SK-MEL-5 (cell line): ENCODE measurements around the gene CELSR1. TPM values are rescaled to one million over a fixed set of nuclear protein-coding genes. Genes with fewer than 3 reads are reported as not detected.

Experiments used
- DNase-seq: peaks from one replicate; pipeline ENCODE4 v3.0.0-alpha.2; 2016; ENCODE audit warnings: low read depth, low spot score
- in situ Hi-C: cut with HindIII; loops from 2 replicates; pipeline ENCODE4 v1.10.0; 2016; ENCODE audit warnings: low sequenced_read_pairs, high pct_unique_total_duplicates, low pct_unique_long_range_greater_than_20kb
- total RNA-seq: library from RNA; depleted of rRNA; stranded (reverse); fragments of >200 nt; shearing (Covaris generic); gene quantifications from 2 replicates; pipeline ENCODE4 v1.2.3, GENCODE V29; 2014

Gene CELSR1
- total RNA-seq, 1 experiment from 2014 or later = 12.5 TPM

DNA sequence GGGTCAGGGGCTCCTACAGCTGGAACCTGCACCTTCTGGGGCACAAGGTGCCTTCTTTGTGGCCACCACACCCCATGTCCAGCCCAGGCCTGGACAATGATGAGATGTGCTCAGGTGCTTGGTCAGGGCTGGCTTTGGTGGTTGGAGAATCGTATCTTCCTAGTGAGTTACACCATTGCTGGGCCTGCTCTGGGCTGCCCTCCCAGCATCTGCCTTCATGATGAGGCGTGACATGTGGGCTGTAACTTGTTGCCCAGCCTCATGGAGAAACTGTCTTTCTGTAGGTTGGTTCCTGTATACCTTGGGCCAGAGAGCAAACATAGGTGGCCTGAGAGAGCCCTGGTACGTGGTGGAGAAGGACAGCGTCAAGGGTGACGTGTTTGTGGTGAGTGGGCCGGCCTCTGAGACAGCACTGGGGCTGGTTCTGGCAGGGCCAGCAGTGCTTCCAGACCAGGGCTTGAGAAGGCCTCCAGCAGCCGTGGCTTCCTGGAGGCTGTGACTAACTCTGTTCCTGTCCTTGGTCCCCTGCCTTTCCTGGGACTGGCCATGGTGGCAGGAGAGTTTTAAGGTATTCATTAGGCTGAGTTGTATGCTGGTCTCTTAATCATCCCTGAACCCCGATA is 183.8 kb downstream of the CELSR1 start:
- in situ Hi-C loops = no loop called here
- DNase-seq = no peak

DNA sequence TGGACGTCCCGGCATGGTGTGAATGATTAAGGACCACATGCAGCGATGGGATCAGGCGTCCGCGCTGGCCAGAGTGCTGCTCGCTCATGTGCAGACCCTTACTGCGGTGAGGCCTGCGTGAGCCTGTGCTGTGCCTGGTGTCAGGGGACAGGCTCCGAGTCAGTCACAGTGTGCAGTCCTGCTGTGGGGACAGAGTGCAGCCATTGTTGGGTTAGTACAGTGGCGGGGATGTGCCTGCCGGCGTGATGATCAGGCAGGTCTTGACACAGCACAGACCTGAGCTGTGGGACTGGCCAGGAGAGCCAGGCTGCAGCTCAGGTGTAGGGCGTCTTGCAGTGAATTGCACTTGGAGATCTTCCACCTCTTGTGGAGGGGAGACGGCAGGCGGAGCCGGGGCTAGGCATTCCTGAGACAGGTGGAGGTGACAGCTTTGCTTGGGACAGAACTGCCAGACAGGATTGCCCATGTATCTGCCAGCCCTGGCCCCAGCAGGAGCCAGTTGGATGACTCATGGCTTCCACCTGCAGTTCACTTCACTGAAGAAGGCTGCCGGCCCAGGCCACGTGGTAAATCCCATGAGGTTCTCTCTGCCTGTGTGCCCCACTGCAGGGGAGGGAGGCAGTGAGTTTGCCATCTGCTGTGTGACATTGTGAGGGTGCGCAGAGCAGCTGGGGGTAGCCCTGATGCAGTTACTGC is 184.6 kb downstream of the CELSR1 start:
- in situ Hi-C loops = no loop called here
- peak; percentile 30 for DNase-seq

DNA sequence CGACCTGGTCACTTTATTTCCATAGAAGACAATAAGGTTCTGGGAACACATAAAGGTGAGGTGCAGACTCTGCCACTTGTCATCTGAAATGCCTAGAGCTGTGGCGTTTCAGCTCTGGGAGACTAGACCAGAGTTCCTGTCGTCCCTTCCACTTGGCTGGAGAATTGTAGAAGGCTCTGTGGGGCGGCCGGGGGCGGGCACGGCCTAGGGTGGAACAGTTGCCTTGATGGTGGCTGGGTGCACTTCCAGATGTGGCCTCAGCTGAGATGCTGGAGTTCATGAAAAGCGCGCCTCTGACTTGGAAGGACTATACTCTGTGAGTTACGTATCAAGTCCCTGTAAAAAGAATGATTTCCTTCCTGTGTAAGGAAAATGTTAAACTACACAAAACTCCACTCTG is 185.1 kb downstream of the CELSR1 start:
- DNase-seq = no peak
- in situ Hi-C loops = no loop called here

DNA sequence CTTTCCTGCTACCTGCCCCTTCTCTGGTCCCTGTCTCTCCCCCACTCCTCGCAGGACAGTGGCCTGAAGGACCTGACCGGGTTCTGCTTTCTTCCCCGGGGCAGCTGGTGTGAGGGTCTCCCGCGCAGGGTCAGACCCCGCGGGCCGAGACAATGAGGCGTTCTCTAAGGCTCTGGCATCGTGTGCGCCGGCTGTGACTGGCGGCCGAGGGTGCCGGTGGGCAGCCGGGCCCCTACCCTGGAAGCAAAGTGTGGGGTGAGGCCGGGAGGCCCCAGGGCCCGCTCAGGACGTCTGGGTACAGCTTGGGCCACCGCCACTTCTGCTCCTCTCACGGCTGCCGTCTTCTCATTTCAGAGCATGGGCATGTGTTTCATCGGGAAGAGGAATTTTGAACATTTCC is 185.7 kb downstream of the CELSR1 start:
- in situ Hi-C loops = no loop called here
- DNase-seq = no peak

DNA sequence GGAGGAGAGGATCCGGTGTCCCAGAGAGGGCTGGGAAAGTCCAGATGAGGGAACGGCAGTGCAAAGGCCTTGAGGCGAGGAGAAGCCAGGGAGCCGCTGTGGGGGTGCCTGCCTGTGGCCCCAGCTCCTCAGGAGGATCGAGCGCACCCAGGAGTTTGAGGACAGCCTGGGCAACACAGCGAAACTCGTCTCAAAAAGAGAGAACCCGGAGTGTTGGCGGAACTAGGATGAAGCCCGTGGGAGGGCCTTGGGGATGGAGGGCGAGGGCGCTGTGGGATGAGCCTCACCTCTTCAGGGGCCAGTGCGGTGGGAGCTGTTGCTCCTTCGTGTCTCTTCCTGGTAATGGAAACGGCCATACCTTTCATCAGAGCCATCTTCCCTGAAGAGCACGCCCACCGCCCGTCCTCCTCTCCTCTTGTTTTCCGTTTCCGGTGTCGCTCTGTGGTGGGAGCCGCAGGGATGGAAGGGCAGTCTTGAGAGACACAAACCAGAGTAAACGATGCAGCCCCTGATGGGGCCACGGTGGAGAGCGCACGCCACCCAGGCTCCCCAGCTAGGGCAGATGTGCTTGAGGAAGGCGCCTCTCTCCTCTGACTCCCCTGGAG is 186.2 kb downstream of the CELSR1 start:
- DNase-seq = no peak
- in situ Hi-C loops = no loop called here

DNA sequence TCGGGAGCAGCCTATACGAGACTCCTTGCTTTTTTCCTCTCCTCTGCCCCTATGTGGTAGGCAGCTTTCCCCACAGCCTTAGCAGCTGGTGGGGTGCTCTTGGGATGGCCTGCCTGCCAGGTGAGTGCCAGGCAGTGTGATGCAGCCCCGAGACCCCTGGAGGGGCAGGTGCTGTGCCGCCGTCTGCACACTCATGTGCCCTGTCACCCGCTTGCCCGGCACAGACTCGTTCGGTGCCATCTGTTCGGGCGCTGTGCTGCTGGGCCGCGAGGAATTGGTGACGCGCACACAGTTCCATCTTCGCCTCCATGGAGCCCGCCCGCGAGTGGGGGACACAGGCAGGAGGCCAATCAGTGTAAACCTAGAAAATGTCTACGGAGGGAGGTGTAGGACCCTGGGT is 186.8 kb downstream of the CELSR1 start:
- DNase-seq = no peak
- in situ Hi-C loops = no loop called here

DNA sequence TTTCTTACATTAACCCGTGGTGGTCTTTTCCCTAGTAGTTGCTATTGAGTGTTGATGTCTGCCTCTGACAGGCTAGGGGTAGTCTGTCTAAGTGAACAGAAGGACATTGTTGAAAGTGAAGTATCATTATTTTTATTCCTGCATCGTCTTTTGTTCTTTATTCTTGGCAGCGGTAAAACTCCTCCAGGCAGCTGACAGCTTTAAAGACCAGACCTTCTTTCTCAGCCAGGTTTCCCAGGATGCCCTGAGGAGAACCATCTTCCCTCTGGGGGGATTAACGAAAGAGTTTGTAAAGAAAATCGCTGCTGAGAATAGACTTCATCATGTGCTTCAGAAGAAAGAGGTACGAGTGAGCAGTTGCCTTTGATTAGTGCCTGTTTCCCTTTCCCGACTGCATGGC is 187.3 kb downstream of the CELSR1 start:
- peak; percentile 71 for DNase-seq
- in situ Hi-C loops = no loop called here

DNA sequence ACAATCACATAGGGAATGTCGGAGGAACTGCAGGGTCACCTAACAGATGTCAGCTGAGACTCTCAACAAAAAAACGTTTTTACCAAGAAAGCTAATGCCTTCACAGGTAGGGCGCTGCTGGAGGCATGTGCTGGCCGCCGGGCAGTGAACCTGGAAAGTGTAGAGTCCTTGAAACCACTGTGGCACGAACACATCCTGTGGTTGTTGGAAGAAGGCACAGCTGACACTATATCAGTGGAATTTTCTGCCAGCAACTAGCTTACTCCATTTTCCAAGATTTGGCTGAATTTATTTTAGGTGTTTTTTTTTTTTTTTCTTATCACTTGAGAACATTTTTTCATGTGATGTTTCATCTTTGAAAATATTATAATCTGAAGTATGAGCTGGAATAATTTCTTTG is 187.7 kb downstream of the CELSR1 start:
- DNase-seq = no peak
- in situ Hi-C loops = no loop called here

DNA sequence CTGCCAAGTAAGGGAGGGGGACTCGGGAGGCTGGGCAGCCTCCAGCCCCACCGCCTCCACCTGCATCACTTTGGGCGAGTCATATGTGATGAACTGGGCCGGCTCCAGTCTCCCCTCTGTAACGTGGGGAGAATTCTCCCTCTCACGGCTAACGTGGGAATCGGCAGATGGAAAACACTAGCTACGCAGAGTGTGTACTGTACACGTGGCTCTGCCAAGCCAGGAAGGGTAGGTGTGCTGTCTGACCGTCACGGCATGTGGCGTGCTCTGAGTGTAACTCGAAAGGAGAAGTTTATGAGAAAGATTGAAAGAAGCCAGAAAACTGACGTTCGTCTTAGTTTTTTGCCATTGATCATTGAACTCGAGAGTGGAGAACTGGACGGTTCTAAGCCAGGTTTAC is 188.2 kb downstream of the CELSR1 start:
- DNase-seq = no peak
- in situ Hi-C loops = no loop called here

DNA sequence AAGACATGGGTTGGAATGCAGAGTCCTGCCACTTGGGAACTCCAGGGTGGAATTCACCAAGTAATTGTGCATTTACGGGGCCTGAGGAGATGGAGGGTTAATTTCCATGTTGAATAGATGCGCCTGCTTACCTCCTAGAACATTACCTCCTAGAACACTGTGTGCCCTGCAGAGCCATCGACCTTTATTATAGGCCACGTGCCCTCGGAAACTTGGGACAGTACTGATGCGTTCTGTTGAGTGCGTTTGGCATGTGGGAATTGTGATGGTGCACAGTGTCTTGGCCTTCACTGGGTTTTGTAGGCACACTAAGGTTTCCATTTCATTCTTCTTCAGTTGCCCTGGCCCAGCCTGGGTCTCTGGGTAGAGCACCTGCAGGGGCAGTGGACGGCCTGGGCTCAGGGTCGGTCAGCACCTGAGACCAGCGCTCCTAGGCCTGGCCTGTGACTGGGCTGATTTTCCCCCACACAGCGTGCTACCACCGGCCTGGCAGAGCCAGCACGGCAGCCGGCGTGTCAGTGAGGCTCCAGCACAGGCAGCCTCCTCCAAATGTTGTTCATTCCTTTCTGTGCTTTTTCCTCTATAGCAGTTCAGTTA is 189.2 kb downstream of the CELSR1 start:
- in situ Hi-C loops = no loop called here
- DNase-seq = no peak

DNA sequence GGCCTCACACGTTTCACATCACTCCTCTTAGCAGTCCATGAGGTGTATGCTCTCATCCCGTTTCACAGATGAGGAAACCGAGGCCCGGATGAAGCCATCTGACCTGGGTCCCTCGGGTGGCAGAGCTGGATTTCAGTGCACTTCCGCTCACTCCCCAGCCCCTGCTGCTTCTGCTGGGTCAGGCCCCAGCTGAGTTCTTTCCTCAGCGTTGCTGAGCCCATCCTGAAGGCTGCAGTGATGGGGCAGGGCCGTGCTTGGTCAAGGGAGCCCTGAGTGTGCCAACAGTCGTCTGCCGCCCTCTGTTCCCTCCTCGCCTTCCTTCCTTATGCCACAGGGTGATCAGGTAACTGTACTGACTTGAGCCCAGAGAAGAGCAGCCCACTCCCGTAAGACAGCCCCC is 189.8 kb downstream of the CELSR1 start:
- in situ Hi-C loops = no loop called here
- DNase-seq = no peak

DNA sequence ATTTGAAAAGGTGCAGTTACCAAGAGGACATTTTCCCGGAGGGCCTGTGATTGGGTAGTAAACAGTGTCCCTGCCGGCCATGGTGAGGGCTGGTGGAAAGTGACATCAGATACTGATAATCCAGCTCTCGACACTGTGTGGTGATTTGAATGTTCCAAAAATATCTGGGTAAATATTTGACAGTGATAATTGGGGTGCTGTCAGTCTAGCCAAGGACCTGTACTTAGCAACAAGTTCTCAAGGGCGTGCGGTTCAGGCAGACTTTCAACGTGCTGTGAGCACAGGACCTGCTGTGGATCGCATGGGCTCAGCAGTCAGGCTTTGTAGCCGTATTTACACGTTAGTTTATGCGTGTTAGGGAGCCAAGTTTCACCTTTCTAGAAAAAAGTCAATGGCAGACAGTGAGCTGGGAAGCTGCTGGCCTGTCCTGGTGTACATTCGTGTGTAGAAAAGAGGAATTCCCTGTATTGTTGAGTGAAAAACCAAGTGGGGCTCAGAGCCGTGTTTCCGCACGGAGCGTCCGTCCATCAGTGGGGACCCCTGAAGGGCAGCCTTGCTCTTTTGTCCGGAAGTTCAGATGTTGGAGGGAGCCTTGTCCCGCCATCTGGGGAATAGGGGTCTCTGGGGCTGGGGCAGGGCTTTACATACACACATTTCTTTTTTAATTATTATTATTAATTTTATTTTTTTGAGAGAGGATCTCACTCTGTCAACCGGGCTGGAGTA is 190.6 kb downstream of the CELSR1 start:
- in situ Hi-C loops = no loop called here

DNA sequence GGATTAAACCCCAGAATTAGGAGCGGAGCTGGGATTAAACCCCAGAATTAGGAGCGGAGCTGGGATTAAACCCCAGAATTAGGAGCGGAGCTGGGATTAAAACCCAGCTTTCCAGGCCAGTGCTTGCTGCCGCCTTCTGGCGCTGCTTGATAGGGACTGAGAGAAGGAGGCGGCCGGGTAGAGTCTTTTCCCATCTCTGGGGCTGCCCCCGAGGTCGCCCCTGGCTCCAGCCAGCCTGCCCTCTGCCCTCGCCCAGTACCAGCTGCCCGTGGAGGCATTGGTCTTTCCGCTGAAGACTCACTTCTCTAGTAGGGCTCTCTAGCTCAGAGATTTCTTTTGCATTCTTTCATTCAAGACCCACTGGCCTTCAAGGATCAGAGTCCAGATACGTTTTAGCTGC is 196.7 kb downstream of the CELSR1 start:
- in situ Hi-C loops = no loop called here
- no peak for DNase-seq

More for the DNA sequence above, 190.6 kb downstream of the CELSR1 start:
- DNase-seq = no peak

DNA sequence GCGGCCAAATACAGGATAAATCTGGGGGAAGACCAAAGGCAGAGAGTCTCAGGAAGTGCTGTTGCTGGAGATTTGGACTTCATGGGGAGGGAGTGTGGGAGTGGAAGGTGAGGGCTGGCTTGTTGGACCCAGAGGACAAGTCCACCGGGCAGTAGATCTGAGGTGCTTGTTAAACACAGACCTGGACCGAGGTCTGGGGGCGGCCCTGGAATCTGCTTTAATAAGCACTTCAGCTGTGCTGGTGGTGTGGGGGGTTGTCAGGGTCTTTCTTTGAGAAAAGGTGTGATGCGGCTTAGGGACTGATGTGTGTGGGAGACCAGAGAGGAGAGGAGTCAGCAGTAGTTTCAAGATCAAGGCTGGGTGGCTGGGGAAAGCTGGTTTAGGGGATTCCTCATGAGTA is 197.5 kb downstream of the CELSR1 start:
- DNase-seq = no peak

DNA sequence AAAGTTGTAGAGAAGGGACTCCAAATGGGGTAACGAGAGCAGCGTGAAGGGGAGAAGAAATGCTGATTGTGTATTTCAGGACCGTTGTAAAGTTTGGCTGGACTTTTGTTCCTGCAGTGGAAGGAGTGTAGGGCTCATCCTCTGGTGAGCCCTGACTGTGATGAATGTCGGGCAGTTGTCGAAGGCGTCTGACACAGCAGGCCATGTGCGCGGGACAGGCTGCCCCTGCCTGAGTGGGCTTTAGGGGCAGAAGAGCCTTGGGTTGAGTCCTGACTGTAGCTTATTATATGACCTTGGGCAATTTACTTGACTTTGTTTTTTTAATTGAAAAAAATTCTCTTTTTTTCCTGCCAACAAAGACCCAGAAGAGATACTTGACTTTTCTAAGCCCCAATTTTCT is 198.8 kb downstream of the CELSR1 start:
- in situ Hi-C loops = loop anchor here (10.0 kb wide), 1 partner anchor 194 kb away; no protein-coding TSS in a partner anchor
- DNase-seq = no peak

More for the DNA sequence above, 197.5 kb downstream of the CELSR1 start:
- in situ Hi-C loops = loop anchor here (10.0 kb wide), 1 partner anchor 195 kb away; no protein-coding TSS in a partner anchor

DNA sequence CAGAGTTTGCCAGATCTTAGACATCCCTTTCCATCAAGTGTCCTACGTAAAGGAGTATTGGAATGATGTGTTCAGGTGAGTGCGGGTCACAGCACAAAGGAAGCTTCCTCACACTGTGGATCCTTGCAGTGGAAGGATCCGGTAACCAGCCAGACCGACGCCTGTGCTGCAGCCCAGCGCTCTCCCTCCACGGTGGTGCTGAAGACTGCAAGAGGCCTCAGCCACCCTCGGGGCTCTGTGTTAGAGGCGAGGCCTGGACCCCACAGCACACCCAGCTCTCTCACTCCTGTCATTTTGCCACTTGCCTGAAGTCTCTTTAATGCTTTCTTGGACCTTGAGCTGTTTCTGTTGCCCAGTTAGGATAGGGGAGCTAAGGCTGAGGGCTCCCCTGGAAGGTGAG is 199.6 kb downstream of the CELSR1 start:
- DNase-seq = no peak
- in situ Hi-C loops = loop anchor here (10.0 kb wide), 1 partner anchor 193 kb away; no protein-coding TSS in a partner anchor

DNA sequence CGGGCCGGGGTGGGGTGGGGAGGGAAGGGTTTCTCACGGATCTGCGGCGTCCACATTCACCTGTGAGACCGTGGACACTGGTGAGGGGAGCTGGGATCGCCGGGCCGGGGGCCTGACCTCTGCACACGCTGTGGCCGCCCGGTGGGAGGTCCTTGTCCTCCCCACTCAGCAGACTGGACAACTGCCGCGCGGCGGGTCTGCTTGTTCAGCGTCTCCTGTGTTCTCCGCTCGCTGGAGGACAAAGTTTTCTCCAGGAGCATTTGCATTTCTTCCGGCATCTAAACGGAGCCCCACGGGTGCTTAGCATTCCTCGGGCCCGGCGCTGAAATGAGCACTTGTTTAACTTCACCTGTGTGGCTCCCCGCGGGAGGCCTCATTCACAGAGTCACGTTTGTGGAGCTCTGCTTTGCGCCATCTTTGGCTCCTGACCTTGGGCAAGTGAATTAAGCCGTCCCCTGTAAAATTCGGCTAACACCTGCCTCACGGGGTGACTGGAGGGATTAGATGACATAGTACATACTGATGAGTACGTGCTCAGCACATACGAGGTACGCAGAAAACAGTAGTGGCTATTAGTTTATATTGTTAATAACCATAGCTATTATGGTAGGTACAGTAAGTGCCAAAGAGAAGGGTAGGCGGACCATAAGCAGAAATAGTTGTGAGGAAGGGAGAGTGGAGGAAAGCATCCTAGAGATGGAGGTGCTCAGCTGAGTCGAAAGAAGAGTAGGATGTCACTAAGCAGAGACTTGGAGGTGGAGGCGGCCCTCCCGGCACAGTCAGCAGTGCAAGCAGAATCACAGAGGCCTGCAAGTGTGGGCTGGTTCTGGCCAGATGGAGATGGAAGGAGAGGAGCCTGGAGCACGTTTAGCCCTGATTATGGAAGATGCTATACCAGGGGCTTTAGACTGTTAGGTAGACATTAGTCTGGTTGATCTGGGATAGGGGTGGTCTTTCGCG is 201.0 kb downstream of the CELSR1 start:
- no peak for DNase-seq
- in situ Hi-C loops = loop anchor here (10.0 kb wide), 1 partner anchor 192 kb away; no protein-coding TSS in a partner anchor
